ENCODE measurements around the gene NFAT5. TPM values are rescaled to one million over a fixed set of nuclear protein-coding genes. Genes with fewer than 3 reads are reported as not detected.

The NFAT5 gene
- total and polyA plus RNA-seq, 2 donors (not counting 3 experiments of a cell fraction or from before 2014, with no cell fraction given) = 17.2 to 49.5 TPM

DNA sequence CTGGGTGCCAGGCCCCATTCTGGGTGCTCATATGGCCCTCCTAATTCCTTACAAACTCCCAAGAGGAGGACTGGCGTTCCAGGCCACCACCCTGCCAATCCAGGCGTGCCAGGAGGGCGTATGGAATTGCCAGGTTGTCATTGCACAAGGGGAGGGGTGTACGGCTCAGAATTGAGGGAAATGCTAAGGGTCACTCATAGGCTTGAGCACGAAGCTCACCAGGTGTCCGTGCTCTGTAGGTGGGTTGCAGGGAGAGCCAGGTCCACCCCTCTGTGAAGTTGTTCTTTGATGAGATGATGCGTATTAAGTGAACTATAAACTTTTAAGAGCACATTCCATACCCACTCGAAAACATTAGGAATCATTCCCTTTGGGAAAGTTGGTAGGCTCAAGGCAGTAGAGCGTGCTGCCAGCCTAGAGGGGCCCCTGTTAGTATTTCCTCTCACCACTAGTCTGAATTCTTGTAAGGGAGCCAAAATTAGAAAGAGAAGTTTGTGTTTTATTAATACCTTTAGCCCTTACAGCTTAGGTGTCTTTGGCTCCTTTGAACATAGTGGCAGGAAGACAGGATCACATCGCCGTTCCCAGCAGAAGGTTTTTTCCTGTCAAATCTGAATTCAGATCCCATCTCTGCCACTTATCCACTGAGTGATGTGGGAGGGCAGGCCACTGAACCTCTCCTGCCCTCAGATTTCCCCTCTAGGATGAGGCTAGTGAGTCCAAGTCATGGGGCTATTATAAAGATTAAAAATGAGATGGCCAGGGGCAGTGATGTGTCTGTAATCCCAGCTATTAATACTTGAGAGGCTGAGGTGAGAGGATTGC is 38.7 kb upstream of the NFAT5 start:
- FAIRE-seq (no peak), DNase-seq (ENCODE audit: low read depth, low spot score) (no peak)
- ChIA-PET POLR2A (interaction anchor here (0.6 kb wide), 1 partner anchor 70 kb away, joined by 4 read pairs; no protein-coding TSS in a partner anchor), CTCF (no interaction called here)
- Histone ChIP-seq H3K4me1 (ENCODE audit: control insufficient read depth, extremely low read depth, insufficient read depth, low read length) (peaks cover 14% of the 10 kb centered on the region), H3K9me3 (replicated peaks; ENCODE audit: control insufficient read depth, insufficient read depth, low read length) (no peaks in the 10 kb centered on the region), H3K36me3 (ENCODE audit: control insufficient read depth in 2 of 2, extremely low read depth in 1 of 2, insufficient read depth in 2 of 2, low read length in 2 of 2) (no peaks in the 10 kb centered on the region), H3K4me3 (replicated peaks in 1 of 3; ENCODE audit: insufficient read depth in 1 of 3, low read depth in 1 of 3, low read length in 3 of 3) (no peak overlapping the region), H3K4me2 (ENCODE audit: insufficient read depth, low read length) (no peak overlapping the region), H3K9me1 (replicated peaks; ENCODE audit: control insufficient read depth, extremely low read depth, insufficient read depth, low read length) (no peaks in the 10 kb centered on the region), H3K27ac (ENCODE audit: insufficient read depth, low read depth, low read length) (no peak overlapping the region), H3K79me2 (ENCODE audit: control insufficient read depth, insufficient read depth, low read length) (no peaks in the 10 kb centered on the region), H2AFZ (ENCODE audit: low read depth, low read length) (no peak overlapping the region), H3K27me3 (ENCODE audit: control insufficient read depth in 2 of 2, insufficient read depth in 2 of 2, low read length in 2 of 2) (no peaks in the 10 kb centered on the region), H3K9ac (replicated peaks; ENCODE audit: extremely low read depth, insufficient read depth, low read length) (no peak overlapping the region), H4K20me1 (replicated peaks; ENCODE audit: control insufficient read depth, extremely low read depth, insufficient read depth, low read length) (no peaks in the 10 kb centered on the region)
- TF ChIP-seq, protein P1, sequence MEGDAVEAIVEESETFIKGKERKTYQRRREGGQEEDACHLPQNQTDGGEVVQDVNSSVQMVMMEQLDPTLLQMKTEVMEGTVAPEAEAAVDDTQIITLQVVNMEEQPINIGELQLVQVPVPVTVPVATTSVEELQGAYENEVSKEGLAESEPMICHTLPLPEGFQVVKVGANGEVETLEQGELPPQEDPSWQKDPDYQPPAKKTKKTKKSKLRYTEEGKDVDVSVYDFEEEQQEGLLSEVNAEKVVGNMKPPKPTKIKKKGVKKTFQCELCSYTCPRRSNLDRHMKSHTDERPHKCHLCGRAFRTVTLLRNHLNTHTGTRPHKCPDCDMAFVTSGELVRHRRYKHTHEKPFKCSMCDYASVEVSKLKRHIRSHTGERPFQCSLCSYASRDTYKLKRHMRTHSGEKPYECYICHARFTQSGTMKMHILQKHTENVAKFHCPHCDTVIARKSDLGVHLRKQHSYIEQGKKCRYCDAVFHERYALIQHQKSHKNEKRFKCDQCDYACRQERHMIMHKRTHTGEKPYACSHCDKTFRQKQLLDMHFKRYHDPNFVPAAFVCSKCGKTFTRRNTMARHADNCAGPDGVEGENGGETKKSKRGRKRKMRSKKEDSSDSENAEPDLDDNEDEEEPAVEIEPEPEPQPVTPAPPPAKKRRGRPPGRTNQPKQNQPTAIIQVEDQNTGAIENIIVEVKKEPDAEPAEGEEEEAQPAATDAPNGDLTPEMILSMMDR (IDR thresholded peaks at IDR 0.05; ENCODE audit: extremely low read depth in 1 of 2, insufficient read depth in 1 of 2, low read depth in 1 of 2, low read length in 2 of 2) = no peak
- TF ChIP-seq GATA2 (IDR thresholded peaks at IDR 0.05; ENCODE audit: insufficient read depth, insufficient read length, low read depth, low read length) (no peak), EZH2 (IDR thresholded peaks at IDR 0.05; ENCODE audit: borderline replicate concordance, low read depth, low read length, severe bottlenecking) (no peak), JUN (IDR thresholded peaks at IDR 0.05; ENCODE audit: borderline replicate concordance, insufficient read depth, insufficient read length, low read depth) (no peak), FOS (IDR thresholded peaks at IDR 0.05; ENCODE audit: borderline replicate concordance, insufficient read depth, low read length) (no peak), POLR2AphosphoS5 (IDR thresholded peaks at IDR 0.05; ENCODE audit: insufficient read depth, low read depth, low read length) (no peak), POLR2A (IDR thresholded peaks at IDR 0.05; ENCODE audit: low read depth, low read length) (no peak), MYC (IDR thresholded peaks at IDR 0.05; ENCODE audit: low read depth, low read length) (no peak)
- TF ChIP-seq, protein P2, sequence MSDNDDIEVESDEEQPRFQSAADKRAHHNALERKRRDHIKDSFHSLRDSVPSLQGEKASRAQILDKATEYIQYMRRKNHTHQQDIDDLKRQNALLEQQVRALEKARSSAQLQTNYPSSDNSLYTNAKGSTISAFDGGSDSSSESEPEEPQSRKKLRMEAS (IDR thresholded peaks at IDR 0.05; ENCODE audit: insufficient read depth, insufficient read length) = no peak
- no TSS peak for BruUV-seq (replicated peaks)
- intact Hi-C loops (cut with micrococcal nuclease) (no loop called here), dilution Hi-C loops (cut with MboI; ENCODE audit: extremely low pct_ligation_motif_present, low sequenced_read_pairs) (no loop called here)

All from endothelial cell of umbilical vein (primary cell).